Measurements from ENCODE around the gene DYNLT4.

GRCh38 chr1:44760876-44761275, 46.3 kb downstream of the DYNLT4 start:
- TF ChIP-seq CTCF (IDR thresholded peaks at IDR 0.05 in 8 of 11, conservative IDR thresholded peaks at IDR 0.05 in 3 of 11) = no peak
- TF ChIP-seq POLR2A (IDR thresholded peaks at IDR 0.05) = no peak

Data from spleen (tissue), 7 donors.